Tibial nerve (tissue), 3 donors: Measurements from ENCODE around the gene WDR37.

Experiments
- CTCF ChIP-seq, 5 experiments: fragments of 200-600 bp in 3 of 5; fragments of 450-650 bp in 2 of 5; sonication (generic) in 3 of 5; IDR thresholded peaks; one replicate each; pipeline ENCODE4 v1.5.1; 2016 to 2019; ENCODE audit warnings: antibody characterized with exemption in 5 of 5, mild to moderate bottlenecking in 3 of 5, moderate library complexity in 2 of 5
- POLR2A ChIP-seq, 2 donors: fragments of 450-650 bp; IDR thresholded peaks; one replicate each; pipeline ENCODE4 v1.6.1; 2017; ENCODE audit warnings: antibody characterized with exemption in 2 of 2, mild to moderate bottlenecking in 2 of 2, moderate library complexity in 2 of 2

GRCh38 chr10:1169981-1170866 lies 114.0 kb downstream of the WDR37 start:
- no peak for TF ChIP-seq CTCF (IDR thresholded peaks at IDR 0.05)
- no peak for TF ChIP-seq POLR2A (IDR thresholded peaks at IDR 0.05)
